ENCODE measurements around the gene NOTUM. TPM values are rescaled to one million over a fixed set of nuclear protein-coding genes. Genes with fewer than 3 reads are reported as not detected.

Gene NOTUM
- total and polyA plus RNA-seq, 2 donors (not counting 1 experiment from before 2014, with no cell fraction given), result 0.02 to 0.50 TPM

DNA sequence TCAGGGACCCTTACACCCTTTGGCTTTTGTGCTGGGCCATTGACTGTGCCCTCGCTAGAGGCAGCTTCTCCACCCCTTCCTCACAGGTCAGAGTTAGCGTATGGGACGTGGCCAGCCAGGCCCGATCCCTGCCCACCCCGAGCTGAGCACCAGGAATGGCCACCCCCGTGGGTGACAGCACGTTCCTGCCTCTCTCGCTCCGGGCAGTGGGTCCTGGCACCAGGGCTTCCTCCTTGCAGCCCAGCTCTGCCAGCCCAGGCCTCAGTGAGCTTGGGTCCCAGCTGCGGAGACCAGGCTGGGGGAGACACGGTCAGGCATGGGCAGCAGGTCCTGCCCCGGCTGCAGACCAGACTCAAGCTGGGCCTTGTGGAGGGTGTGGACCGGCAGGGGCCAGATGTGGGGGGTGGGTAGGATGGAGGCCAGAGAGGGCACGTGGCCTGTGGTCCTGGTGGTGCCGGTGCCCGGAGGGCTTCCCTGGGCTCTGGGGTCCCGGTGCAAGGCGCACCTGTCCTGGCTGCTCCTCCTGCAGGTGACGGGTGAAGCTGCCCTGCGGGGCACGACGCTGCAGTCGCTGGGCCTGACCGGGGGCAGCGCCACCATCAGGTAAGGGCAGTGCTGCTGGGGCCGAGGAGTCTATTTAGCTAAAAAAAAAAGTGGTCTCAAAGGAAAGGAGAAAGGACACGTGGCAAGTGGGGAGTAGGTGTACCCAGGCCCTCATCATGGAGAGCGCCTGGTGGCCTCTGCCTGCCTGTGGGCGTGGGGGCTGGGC, 34.7 kb upstream of the NOTUM start:
- H4K20me1 ChIP-seq (ENCODE audit: control insufficient read depth, extremely low read depth, insufficient read depth, low read length), result no peaks in the 10 kb centered on the region
- H3K79me2 ChIP-seq (ENCODE audit: control insufficient read depth, insufficient read depth, low read length), result no peaks in the 10 kb centered on the region
- H3K4me3 ChIP-seq (replicated peaks in 1 of 4; ENCODE audit: control extremely low read depth in 1 of 4, insufficient read depth in 1 of 4, low read depth in 3 of 4, low read length in 4 of 4), result no peak overlapping the region
- H2AFZ ChIP-seq (ENCODE audit: low read length), result no peak overlapping the region
- H3K4me2 ChIP-seq (ENCODE audit: extremely low read depth, insufficient read depth, low read length), result no peak overlapping the region
- no peaks in the 10 kb centered on the region for H3K9me3 ChIP-seq (ENCODE audit: control insufficient read depth, insufficient read depth, low read depth, low read length)
- H3K4me1 ChIP-seq (ENCODE audit: control insufficient read depth, extremely low read depth, insufficient read depth, low read length), result peaks cover 18% of the 10 kb centered on the region
- H3K36me3 ChIP-seq (ENCODE audit: control insufficient read depth, insufficient read depth, low read length), result peaks cover 2% of the 10 kb centered on the region
- TF ChIP-seq, protein P1, sequence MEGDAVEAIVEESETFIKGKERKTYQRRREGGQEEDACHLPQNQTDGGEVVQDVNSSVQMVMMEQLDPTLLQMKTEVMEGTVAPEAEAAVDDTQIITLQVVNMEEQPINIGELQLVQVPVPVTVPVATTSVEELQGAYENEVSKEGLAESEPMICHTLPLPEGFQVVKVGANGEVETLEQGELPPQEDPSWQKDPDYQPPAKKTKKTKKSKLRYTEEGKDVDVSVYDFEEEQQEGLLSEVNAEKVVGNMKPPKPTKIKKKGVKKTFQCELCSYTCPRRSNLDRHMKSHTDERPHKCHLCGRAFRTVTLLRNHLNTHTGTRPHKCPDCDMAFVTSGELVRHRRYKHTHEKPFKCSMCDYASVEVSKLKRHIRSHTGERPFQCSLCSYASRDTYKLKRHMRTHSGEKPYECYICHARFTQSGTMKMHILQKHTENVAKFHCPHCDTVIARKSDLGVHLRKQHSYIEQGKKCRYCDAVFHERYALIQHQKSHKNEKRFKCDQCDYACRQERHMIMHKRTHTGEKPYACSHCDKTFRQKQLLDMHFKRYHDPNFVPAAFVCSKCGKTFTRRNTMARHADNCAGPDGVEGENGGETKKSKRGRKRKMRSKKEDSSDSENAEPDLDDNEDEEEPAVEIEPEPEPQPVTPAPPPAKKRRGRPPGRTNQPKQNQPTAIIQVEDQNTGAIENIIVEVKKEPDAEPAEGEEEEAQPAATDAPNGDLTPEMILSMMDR (conservative IDR thresholded peaks at IDR 0.05 in 1 of 2, IDR thresholded peaks at IDR 0.05 in 1 of 2; ENCODE audit: low read depth in 1 of 2, low read length in 2 of 2), result no peak
- no peak for TF ChIP-seq EZH2 (IDR thresholded peaks at IDR 0.05; ENCODE audit: low read length, missing control alignments)
- H3K9ac ChIP-seq (ENCODE audit: insufficient read depth, low read length), result no peak overlapping the region
- no peak overlapping the region for H3K27ac ChIP-seq (ENCODE audit: insufficient read depth, low read length)
- no peak for DNase-seq (ENCODE audit: low read depth in 2 of 2)
- no peaks in the 10 kb centered on the region for H3K27me3 ChIP-seq (ENCODE audit: control insufficient read depth, insufficient read depth, low read length)

GRCh38 chr17:81994593-81995462, 33.8 kb upstream of the NOTUM start:
- Histone ChIP-seq H3K9me3 (ENCODE audit: control insufficient read depth, insufficient read depth, low read depth, low read length) (no peaks in the 10 kb centered on the region), H3K36me3 (ENCODE audit: control insufficient read depth, insufficient read depth, low read length) (peaks cover 2% of the 10 kb centered on the region), H2AFZ (ENCODE audit: low read length) (no peak overlapping the region), H3K4me3 (replicated peaks in 1 of 4; ENCODE audit: control extremely low read depth in 1 of 4, insufficient read depth in 1 of 4, low read depth in 3 of 4, low read length in 4 of 4) (no peak overlapping the region), H3K9ac (ENCODE audit: insufficient read depth, low read length) (no peak overlapping the region), H3K27me3 (ENCODE audit: control insufficient read depth, insufficient read depth, low read length) (no peaks in the 10 kb centered on the region), H3K27ac (ENCODE audit: insufficient read depth, low read length) (no peak overlapping the region), H3K79me2 (ENCODE audit: control insufficient read depth, insufficient read depth, low read length) (no peaks in the 10 kb centered on the region), H3K4me1 (ENCODE audit: control insufficient read depth, extremely low read depth, insufficient read depth, low read length) (peaks cover 18% of the 10 kb centered on the region), H3K4me2 (ENCODE audit: extremely low read depth, insufficient read depth, low read length) (no peak overlapping the region), H4K20me1 (ENCODE audit: control insufficient read depth, extremely low read depth, insufficient read depth, low read length) (no peaks in the 10 kb centered on the region)
- no peak for TF ChIP-seq EZH2 (IDR thresholded peaks at IDR 0.05; ENCODE audit: low read length, missing control alignments)
- TF ChIP-seq, protein P1 (conservative IDR thresholded peaks at IDR 0.05 in 1 of 2, IDR thresholded peaks at IDR 0.05 in 1 of 2; ENCODE audit: low read depth in 1 of 2, low read length in 2 of 2), result no peak
- DNase-seq (ENCODE audit: low read depth in 2 of 2), result peak in 1 of 2 donors; percentile 33
